Smooth muscle cell (in vitro differentiated cells): ENCODE data around the gene TLE6. TPM values are rescaled to one million over a fixed set of nuclear protein-coding genes. Genes with fewer than 3 reads are reported as not detected.
A peak's percentile ranks its signal among the peaks of the same experiment; 100 is the strongest.

ENCODE experiments used
- DNase-seq: peaks from one replicate; lab custom pipeline; 2025; ENCODE audit not compliant: unreplicated experiment; lab: John Stamatoyannopoulos, UW
- H2AFZ ChIP-seq: fragments of 200-600 bp; sonication (generic); 2 replicates; pipeline ENCODE4 v1.6.0; 2016; ENCODE audit warnings: antibody characterized with exemption, low read depth, mild to moderate bottlenecking
- H3F3A ChIP-seq: fragments of 200-600 bp; sonication (generic); 2 replicates; pipeline ENCODE4 v1.6.0; 2017; ENCODE audit warnings: antibody characterized with exemption, low read depth
- H3K27ac ChIP-seq: fragments of 200-600 bp; sonication (generic); 2 replicates; pipeline ENCODE4 v1.5.1; 2016; ENCODE audit warnings: low read depth, mild to moderate bottlenecking
- H3K27me3 ChIP-seq: fragments of 200-600 bp; sonication (generic); 2 replicates; pipeline ENCODE4 v1.6.1; 2016; ENCODE audit warnings: low read depth, mild to moderate bottlenecking
- H3K36me3 ChIP-seq: fragments of 200-600 bp; sonication (generic); 2 replicates; pipeline ENCODE4 v1.5.1; 2016; ENCODE audit warnings: low read depth
- H3K4me1 ChIP-seq: fragments of 200-600 bp; sonication (generic); 2 replicates; pipeline ENCODE4 v1.5.1; 2016; ENCODE audit warnings: low read depth
- H3K4me2 ChIP-seq: fragments of 200-600 bp; sonication (generic); 2 replicates; pipeline ENCODE4 v1.6.0; 2016; ENCODE audit warnings: mild to moderate bottlenecking
- H3K4me3 ChIP-seq: fragments of 200-600 bp; sonication (generic); 2 replicates; pipeline ENCODE4 v1.5.1; 2016; ENCODE audit warnings: mild to moderate bottlenecking
- H3K79me2 ChIP-seq: fragments of 200-600 bp; sonication (generic); 2 replicates; pipeline ENCODE4 v1.6.0; 2016; ENCODE audit warnings: low read depth, mild to moderate bottlenecking
- H3K9ac ChIP-seq: fragments of 200-600 bp; sonication (generic); 2 replicates; pipeline ENCODE4 v1.6.0; 2016; ENCODE audit warnings: low read depth
- H3K9me3 ChIP-seq: fragments of 200-600 bp; sonication (generic); replicated peaks from 2 replicates; pipeline ENCODE4 v1.5.1; 2016; ENCODE audit warnings: low read depth
- H4K20me1 ChIP-seq: fragments of 200-600 bp; sonication (generic); 2 replicates; pipeline ENCODE4 v1.6.0; 2016; ENCODE audit warnings: low read depth
- WGBS: methylation state at CpG from one replicate; pipeline ENCODE4 v1.1.7; 2016; ENCODE audit warnings: low lambda C conversion rate; 5-methylcytosine and 5-hydroxymethylcytosine counted together
- polyA plus RNA-seq: library from polyadenylated mRNA; unstranded; fragments of >200 nt; fragmentation: Nextera tagmentation; extraction: Ambion mirVana; gene quantifications from 2 replicates; pipeline ENCODE4 v1.2.1, GENCODE V29; 2016
- total RNA-seq: library from RNA; depleted of rRNA; stranded (reverse); fragments of >200 nt; gene quantifications from 2 replicates; pipeline ENCODE4 v1.2.3, GENCODE V29; 2014
- TF ChIP-seq, protein P1 (sequence below): fragments of 200-600 bp; sonication (generic); IDR thresholded peaks from 2 replicates; pipeline ENCODE4 v1.5.1; 2017; ENCODE audit warnings: borderline replicate concordance, mild to moderate bottlenecking, antibody characterized with exemption; ENCODE audit not compliant: insufficient read depth, poor library complexity, severe bottlenecking

TLE6 gene
- total and polyA plus RNA-seq, 2 experiments from 2014 or later, result 0.27 to 3.2 TPM

- no peaks in the 10 kb centered on the region for H3F3A ChIP-seq
- TF ChIP-seq, protein P1, sequence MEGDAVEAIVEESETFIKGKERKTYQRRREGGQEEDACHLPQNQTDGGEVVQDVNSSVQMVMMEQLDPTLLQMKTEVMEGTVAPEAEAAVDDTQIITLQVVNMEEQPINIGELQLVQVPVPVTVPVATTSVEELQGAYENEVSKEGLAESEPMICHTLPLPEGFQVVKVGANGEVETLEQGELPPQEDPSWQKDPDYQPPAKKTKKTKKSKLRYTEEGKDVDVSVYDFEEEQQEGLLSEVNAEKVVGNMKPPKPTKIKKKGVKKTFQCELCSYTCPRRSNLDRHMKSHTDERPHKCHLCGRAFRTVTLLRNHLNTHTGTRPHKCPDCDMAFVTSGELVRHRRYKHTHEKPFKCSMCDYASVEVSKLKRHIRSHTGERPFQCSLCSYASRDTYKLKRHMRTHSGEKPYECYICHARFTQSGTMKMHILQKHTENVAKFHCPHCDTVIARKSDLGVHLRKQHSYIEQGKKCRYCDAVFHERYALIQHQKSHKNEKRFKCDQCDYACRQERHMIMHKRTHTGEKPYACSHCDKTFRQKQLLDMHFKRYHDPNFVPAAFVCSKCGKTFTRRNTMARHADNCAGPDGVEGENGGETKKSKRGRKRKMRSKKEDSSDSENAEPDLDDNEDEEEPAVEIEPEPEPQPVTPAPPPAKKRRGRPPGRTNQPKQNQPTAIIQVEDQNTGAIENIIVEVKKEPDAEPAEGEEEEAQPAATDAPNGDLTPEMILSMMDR, result no peak
- no peak for DNase-seq
- no peak overlapping the region for H3K4me2 ChIP-seq
- H3K27ac ChIP-seq, result no peak overlapping the region
- H2AFZ ChIP-seq, result no peak overlapping the region
- peaks cover 15% of the 10 kb centered on the region for H3K27me3 ChIP-seq
- H3K4me1 ChIP-seq, result peaks cover 6% of the 10 kb centered on the region
- H3K79me2 ChIP-seq, result no peaks in the 10 kb centered on the region
- no peaks in the 10 kb centered on the region for H4K20me1 ChIP-seq
- no peak overlapping the region for H3K4me3 ChIP-seq
- H3K9ac ChIP-seq, result no peak overlapping the region
- H3K9me3 ChIP-seq, result no peaks in the 10 kb centered on the region
- WGBS, result 88% methylated on average over 18 of the region's 18 CpGs
- H3K36me3 ChIP-seq, result no peaks in the 10 kb centered on the region
These were observed 43.1 kb downstream of the TLE6 start for GRCh38 chr19:3020321-3020960.

DNA sequence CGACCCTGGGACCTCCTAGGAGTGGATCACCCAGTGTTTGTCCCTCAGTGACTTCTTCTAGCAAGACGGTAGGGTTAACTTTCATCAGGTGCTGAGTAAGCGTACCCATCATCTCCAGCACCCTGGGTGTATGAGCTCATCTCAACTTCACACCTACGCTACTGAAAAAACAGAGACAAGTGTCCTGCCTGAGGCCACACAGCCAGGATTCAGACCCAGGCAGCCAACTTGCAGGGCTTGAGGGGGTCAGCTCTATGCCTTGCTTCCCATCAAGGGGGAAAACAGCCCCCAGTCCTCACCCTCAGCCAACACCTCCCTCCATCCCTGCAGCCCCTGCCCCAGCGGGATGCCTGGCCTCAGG, 47.1 kb downstream of the TLE6 start:
- Histone ChIP-seq H3K9ac (no peak overlapping the region), H3K4me2 (no peak overlapping the region), H2AFZ (no peak overlapping the region), H3K36me3 (no peaks in the 10 kb centered on the region), H3K27me3 (peaks cover 45% of the 10 kb centered on the region), H3K4me3 (no peak overlapping the region), H3F3A (no peaks in the 10 kb centered on the region), H3K79me2 (no peaks in the 10 kb centered on the region), H4K20me1 (no peaks in the 10 kb centered on the region), H3K27ac (no peak overlapping the region), H3K9me3 (no peaks in the 10 kb centered on the region), H3K4me1 (peaks cover 11% of the 10 kb centered on the region)
- DNase-seq, result no peak
- 26% methylated on average over 4 of the region's 5 CpGs for WGBS
- TF ChIP-seq, protein P1, result no peak

DNA sequence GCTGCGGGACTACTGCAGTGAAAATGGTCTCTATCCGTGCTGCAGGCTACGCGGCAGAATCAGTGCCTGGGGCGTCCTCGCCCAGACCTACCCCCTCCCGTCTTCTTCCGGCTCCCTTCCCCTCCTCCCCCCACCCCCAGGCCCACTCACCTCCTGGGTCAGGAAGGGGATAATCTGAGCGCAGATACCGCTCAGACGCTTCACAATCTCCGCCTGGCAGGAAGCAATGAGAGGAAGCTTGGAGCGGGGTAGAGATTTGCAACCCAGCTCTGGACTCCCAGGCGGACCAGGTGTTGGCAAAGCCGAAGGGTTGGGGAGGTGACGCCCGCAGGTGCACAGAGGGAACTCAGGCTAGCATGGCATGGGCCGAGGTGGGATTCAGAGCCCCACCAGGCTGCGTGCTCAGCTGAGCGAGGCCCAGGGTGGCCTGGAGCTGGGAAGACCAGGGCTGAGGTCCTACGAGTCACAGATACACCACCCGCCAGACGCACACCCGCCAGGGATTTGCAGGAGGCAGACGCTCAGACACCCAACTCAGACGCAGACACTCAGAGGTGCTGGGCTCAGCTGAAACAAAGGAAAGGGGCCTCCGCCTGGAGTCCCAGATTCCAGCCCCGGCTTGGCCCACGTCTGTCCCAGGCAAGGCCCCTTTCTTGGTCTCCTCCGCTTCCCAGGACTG, 47.6 kb downstream of the TLE6 start:
- TF ChIP-seq, protein P1, result no peak
- H3K79me2 ChIP-seq, result no peaks in the 10 kb centered on the region
- 12% methylated on average over 30 of the region's 30 CpGs for WGBS
- no peak overlapping the region for H3K4me3 ChIP-seq
- peaks cover 50% of the 10 kb centered on the region for H3K27me3 ChIP-seq
- H3K27ac ChIP-seq, result no peak overlapping the region
- no peak overlapping the region for H3K9ac ChIP-seq
- no peak for DNase-seq
- H3K36me3 ChIP-seq, result no peaks in the 10 kb centered on the region
- peak overlapping the region; percentile 8 for H3K4me2 ChIP-seq
- H3K9me3 ChIP-seq, result no peaks in the 10 kb centered on the region
- H3K4me1 ChIP-seq, result peaks cover 11% of the 10 kb centered on the region
- no peak overlapping the region for H2AFZ ChIP-seq
- no peaks in the 10 kb centered on the region for H3F3A ChIP-seq
- no peaks in the 10 kb centered on the region for H4K20me1 ChIP-seq

DNA sequence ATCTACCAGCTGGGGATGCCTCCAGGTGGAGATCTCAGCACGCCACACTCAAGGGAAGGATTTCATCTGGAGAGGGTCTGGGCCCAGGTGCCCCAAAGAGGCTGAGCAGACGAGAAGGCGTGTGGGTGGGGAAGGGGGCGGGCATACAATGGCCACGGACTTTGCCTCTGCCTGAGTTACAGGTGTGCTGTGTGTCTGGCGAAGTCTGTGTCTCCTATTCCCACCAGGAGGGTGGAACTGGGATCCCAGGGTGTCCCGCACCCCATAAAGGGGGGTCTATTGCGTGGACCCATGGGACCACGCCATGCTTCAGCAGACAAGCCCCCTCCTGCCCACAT, 48.2 kb downstream of the TLE6 start:
- Histone ChIP-seq H3K79me2 (no peaks in the 10 kb centered on the region), H2AFZ (no peak overlapping the region), H3K4me2 (no peak overlapping the region), H3K27me3 (peaks cover 55% of the 10 kb centered on the region), H3K36me3 (no peaks in the 10 kb centered on the region), H3K27ac (no peak overlapping the region), H3K4me3 (no peak overlapping the region), H3F3A (no peaks in the 10 kb centered on the region), H4K20me1 (no peaks in the 10 kb centered on the region), H3K9ac (no peak overlapping the region), H3K9me3 (no peaks in the 10 kb centered on the region), H3K4me1 (peaks cover 11% of the 10 kb centered on the region)
- no peak for DNase-seq
- TF ChIP-seq, protein P1, result no peak
- 51% methylated on average over 8 of the region's 9 CpGs for WGBS
